Measurements from ENCODE around the gene ADCYAP1R1. TPM values are rescaled to one million over a fixed set of nuclear protein-coding genes. Genes with fewer than 3 reads are reported as not detected.

Gene ADCYAP1R1
- total and polyA plus RNA-seq, 3 donors from 2014 or later = 3.2 to 4.8 (median 4.3) TPM

DNA sequence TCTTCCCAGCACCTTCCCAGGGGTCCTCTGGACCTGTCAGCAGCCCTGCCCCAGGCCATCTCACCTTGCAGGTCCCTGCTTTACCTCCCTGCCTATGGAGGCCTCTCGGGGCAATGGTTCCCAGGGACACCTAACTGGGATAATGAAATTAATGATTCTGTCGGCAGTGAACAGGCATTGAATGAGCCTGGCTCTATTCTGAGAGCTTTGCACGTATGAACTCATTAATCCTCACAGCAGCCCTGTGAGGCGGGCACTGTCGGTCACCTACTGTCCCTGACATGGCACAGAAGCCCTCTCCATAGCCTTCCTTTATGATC is 22.9 kb downstream of the ADCYAP1R1 start:
- intact Hi-C loops (cut with DNase I; ENCODE audit: low total_unique reads) = no loop called here
- Histone ChIP-seq H3K4me1 (peaks cover 18% of the 10 kb centered on the region), H3K27me3 (no peaks in the 10 kb centered on the region), H3K27ac (peak overlapping the region; percentile 37 to 41), H3K9me3 (no peaks in the 10 kb centered on the region), H3K36me3 (ENCODE audit: low read depth, missing control alignments) (no peaks in the 10 kb centered on the region), H3K4me3 (no peak overlapping the region)
- no peak for TF ChIP-seq POLR2A (IDR thresholded peaks at IDR 0.05)
- TF ChIP-seq, protein P1, sequence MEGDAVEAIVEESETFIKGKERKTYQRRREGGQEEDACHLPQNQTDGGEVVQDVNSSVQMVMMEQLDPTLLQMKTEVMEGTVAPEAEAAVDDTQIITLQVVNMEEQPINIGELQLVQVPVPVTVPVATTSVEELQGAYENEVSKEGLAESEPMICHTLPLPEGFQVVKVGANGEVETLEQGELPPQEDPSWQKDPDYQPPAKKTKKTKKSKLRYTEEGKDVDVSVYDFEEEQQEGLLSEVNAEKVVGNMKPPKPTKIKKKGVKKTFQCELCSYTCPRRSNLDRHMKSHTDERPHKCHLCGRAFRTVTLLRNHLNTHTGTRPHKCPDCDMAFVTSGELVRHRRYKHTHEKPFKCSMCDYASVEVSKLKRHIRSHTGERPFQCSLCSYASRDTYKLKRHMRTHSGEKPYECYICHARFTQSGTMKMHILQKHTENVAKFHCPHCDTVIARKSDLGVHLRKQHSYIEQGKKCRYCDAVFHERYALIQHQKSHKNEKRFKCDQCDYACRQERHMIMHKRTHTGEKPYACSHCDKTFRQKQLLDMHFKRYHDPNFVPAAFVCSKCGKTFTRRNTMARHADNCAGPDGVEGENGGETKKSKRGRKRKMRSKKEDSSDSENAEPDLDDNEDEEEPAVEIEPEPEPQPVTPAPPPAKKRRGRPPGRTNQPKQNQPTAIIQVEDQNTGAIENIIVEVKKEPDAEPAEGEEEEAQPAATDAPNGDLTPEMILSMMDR (IDR thresholded peaks at IDR 0.05) = no peak
- WGBS, 2 donors = 87 to 88% methylated on average over 4 to 5 of the region's 5 CpGs
- DNase-seq = no peak

DNA sequence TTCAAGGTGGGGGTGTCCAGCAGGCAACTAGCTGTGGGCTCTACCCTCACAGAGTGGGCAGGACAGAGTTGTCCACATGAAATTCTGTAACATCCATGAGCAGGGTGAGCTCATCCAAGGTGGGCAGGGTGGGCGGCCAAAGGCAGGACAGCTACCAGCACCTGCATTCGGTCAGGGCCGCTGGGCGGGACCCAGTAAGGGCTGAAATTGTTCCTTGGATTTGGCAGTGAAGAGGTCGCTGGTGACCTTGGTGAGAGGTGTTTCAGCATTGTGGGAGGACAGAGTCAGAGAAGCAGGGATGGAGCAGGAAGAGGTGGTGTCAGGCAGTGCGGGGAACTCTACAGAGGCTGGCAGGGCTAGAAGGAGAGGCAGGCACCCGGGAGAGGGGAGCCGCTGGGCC is 23.9 kb downstream of the ADCYAP1R1 start:
- no peak for DNase-seq
- H3K27me3 ChIP-seq = no peaks in the 10 kb centered on the region
- H3K27ac ChIP-seq = no peak overlapping the region
- intact Hi-C loops (cut with DNase I; ENCODE audit: low total_unique reads) = no loop called here
- H3K9me3 ChIP-seq = no peaks in the 10 kb centered on the region
- H3K4me3 ChIP-seq = no peak overlapping the region
- H3K4me1 ChIP-seq = peaks cover 12% of the 10 kb centered on the region
- no peak for TF ChIP-seq POLR2A (IDR thresholded peaks at IDR 0.05)
- TF ChIP-seq, protein P1 (IDR thresholded peaks at IDR 0.05) = no peak
- H3K36me3 ChIP-seq (ENCODE audit: low read depth, missing control alignments) = no peaks in the 10 kb centered on the region
- 78 to 84% methylated on average over 7 to 8 of the region's 8 CpGs for WGBS, 2 donors

- no peaks in the 10 kb centered on the region for H3K27me3 ChIP-seq
- no peak for DNase-seq
- peaks cover 9% of the 10 kb centered on the region for H3K4me1 ChIP-seq
- H3K4me3 ChIP-seq = no peak overlapping the region
- no peak for TF ChIP-seq POLR2A (IDR thresholded peaks at IDR 0.05)
- TF ChIP-seq, protein P1 (IDR thresholded peaks at IDR 0.05) = no peak
- intact Hi-C loops (cut with DNase I; ENCODE audit: low total_unique reads) = no loop called here
- H3K36me3 ChIP-seq (ENCODE audit: low read depth, missing control alignments) = no peaks in the 10 kb centered on the region
- H3K27ac ChIP-seq = no peak overlapping the region
- 88 to 89% methylated on average over 10 to 11 of the region's 11 CpGs for WGBS, 2 donors
- H3K9me3 ChIP-seq = no peaks in the 10 kb centered on the region
These were observed 24.7 kb downstream of the ADCYAP1R1 start for GRCh38 chr7:31076641-31077310.

DNA sequence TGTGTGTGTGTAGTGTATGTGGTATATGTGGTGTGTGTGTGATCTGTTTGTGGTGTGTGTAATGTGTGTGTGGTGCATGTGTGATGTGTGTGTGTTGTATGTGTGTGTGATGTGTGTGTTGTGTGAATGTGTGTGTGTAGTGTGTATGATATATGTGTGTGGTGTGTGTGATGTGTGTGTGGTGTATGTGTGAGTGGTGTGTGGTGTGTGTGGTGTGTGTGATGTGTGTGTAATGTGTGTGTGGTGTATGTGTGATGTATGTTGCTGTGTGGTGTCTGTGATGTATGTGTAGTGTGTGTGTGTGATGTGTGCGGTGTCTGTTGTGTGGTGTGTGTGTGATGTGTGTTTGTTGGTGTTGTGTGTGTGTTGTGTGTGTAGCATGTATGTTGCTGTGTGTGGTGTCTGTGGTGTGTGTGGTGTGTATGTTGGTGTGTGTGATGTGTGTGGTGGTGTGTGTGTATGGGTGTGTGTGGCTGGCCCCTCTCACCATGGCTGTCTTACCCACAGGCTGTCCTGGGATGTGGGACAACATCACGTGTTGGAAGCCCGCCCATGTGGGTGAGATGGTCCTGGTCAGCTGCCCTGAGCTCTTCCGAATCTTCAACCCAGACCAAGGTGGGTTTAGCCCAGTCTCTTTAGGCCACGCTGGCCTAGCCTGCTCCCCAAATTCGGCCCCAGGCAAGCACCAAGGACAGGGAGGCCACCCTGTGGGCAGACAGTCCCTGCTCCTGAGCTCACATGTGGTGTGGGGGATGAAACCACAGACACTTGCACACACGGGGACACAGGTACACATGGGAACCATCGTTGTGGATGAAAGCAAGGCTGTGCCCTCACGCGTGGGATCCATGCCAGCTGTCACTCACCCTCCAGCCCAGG is 25.6 kb downstream of the ADCYAP1R1 start:
- TF ChIP-seq POLR2A (IDR thresholded peaks at IDR 0.05) = no peak
- TF ChIP-seq, protein P1 (IDR thresholded peaks at IDR 0.05) = no peak
- H3K27me3 ChIP-seq = no peaks in the 10 kb centered on the region

More for the DNA sequence above, 25.6 kb downstream of the ADCYAP1R1 start:
- no peak overlapping the region for H3K27ac ChIP-seq
- H3K4me1 ChIP-seq = peaks cover 9% of the 10 kb centered on the region
- no peak for DNase-seq
- WGBS, 2 donors = 82 to 90% methylated on average over 5 to 10 of the region's 10 CpGs
- no peak overlapping the region for H3K4me3 ChIP-seq
- H3K9me3 ChIP-seq = no peaks in the 10 kb centered on the region
- intact Hi-C loops (cut with DNase I; ENCODE audit: low total_unique reads) = no loop called here
- H3K36me3 ChIP-seq (ENCODE audit: low read depth, missing control alignments) = no peaks in the 10 kb centered on the region
